GM10847 (cell line): ENCODE results near the gene TNFRSF4.

Experiments
- POLR2A ChIP-seq: IDR thresholded peaks from 2 replicates; pipeline ENCODE4 v1.6.1; 2011; ENCODE audit not compliant: insufficient read length; ENCODE audit errors: extremely low read depth

TNFRSF4 gene

GRCh38 chr1:1179346-1179982 lies 34.5 kb downstream of the TNFRSF4 start:
- no peak for TF ChIP-seq POLR2A

GRCh38 chr1:1178794-1179331 lies 35.1 kb downstream of the TNFRSF4 start:
- no peak for TF ChIP-seq POLR2A

GRCh38 chr1:1177452-1178206 lies 36.3 kb downstream of the TNFRSF4 start:
- no peak for TF ChIP-seq POLR2A

- no peak for TF ChIP-seq POLR2A
Observed at GRCh38 chr1:1176931-1177330, 37.0 kb downstream of the TNFRSF4 start.

GRCh38 chr1:1175221-1176062 lies 38.5 kb downstream of the TNFRSF4 start:
- TF ChIP-seq POLR2A: no peak

GRCh38 chr1:1173793-1174415 lies 40.0 kb downstream of the TNFRSF4 start, which contains the start of gene TTLL10:
Gene TTLL10 (plus strand): TSS chr1:1173880. CDS start chr1:1179216, 5,336 bp downstream.
- no peak for TF ChIP-seq POLR2A

GRCh38 chr1:1173061-1173792 lies 40.7 kb downstream of the TNFRSF4 start:
- no peak for TF ChIP-seq POLR2A

- no peak for TF ChIP-seq POLR2A
Observed at GRCh38 chr1:1171546-1172340, 42.2 kb downstream of the TNFRSF4 start.

- TF ChIP-seq POLR2A: no peak
Observed at GRCh38 chr1:1171161-1171545, 42.8 kb downstream of the TNFRSF4 start.

GRCh38 chr1:1170215-1171091 lies 43.5 kb downstream of the TNFRSF4 start:
- no peak for TF ChIP-seq POLR2A

GRCh38 chr1:1169429-1170214 lies 44.3 kb downstream of the TNFRSF4 start:
- no peak for TF ChIP-seq POLR2A
